HG03565 (cell line): Measurements from ENCODE around the gene SLC7A8.

Experiments used
- ATAC-seq: cut with Tn5 transposase; IDR thresholded peaks from one replicate; pipeline ENCODE4 v1.9.1; 2021; ENCODE audit warnings: mild to moderate bottlenecking, moderate library complexity; ENCODE audit not compliant: unreplicated experiment

The SLC7A8 gene

DNA sequence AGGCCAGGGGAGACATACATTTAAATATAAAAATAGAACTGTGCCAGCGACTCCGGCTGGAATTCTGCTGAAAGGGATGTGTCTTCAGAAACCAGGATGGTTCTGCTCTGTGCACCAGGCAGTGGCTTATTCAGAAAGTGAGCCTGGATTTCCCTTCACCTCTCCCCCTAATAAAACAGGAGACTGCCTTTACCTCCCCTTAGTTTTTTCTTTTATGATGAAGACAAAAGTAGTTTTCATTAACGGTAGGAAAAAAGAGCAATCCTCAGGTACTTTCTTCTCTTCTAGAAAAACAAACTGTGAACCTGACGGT, 346 bp downstream of the SLC7A8 start:
- no peak for ATAC-seq

GRCh38 chr14:23182372-23183157, 895 bp downstream of the SLC7A8 start:
- no peak for ATAC-seq

- ATAC-seq: no peak
Measured at GRCh38 chr14:23181946-23182345, 1.5 kb downstream of the SLC7A8 start.

DNA sequence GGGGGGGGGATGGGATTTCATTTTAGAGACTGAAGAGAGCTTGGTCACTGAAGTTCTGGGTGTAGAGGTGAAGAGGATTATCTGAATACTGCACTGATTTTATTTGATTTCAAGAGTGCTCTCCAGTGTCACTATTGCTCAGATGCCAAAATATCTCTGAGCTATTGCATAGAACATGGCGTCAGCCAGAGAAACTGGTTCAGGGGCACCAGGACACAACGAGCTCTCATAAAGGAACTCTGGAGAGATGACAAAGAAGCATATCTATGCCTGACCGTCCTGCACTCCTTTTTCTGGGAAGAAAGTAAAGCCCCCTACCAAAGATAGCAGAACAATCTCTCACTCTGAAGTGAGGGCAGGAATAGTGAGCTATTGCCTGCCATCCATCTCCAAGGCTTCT, 2.0 kb downstream of the SLC7A8 start:
- no peak for ATAC-seq

- ATAC-seq: no peak
Measured at GRCh38 chr14:23177181-23177580, 6.3 kb downstream of the SLC7A8 start.

DNA sequence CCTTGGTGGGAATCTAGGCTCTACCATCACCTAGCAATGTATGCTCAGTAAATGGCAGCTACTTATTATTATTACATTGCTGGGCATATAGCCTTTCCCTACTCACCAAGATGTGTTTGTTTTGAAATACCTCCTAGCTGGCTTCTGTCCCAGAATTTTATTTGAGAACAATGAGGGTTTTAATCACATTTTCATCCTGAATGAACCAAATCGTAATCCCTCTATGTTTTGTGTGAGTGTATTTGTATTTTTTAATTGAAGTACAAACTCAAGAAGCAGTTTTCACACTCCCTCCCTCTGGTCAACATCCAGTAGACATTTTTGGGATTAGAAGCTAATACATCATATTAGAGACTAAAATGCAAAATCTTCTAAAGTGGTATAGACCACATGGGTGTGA, 7.6 kb downstream of the SLC7A8 start:
- no peak for ATAC-seq

DNA sequence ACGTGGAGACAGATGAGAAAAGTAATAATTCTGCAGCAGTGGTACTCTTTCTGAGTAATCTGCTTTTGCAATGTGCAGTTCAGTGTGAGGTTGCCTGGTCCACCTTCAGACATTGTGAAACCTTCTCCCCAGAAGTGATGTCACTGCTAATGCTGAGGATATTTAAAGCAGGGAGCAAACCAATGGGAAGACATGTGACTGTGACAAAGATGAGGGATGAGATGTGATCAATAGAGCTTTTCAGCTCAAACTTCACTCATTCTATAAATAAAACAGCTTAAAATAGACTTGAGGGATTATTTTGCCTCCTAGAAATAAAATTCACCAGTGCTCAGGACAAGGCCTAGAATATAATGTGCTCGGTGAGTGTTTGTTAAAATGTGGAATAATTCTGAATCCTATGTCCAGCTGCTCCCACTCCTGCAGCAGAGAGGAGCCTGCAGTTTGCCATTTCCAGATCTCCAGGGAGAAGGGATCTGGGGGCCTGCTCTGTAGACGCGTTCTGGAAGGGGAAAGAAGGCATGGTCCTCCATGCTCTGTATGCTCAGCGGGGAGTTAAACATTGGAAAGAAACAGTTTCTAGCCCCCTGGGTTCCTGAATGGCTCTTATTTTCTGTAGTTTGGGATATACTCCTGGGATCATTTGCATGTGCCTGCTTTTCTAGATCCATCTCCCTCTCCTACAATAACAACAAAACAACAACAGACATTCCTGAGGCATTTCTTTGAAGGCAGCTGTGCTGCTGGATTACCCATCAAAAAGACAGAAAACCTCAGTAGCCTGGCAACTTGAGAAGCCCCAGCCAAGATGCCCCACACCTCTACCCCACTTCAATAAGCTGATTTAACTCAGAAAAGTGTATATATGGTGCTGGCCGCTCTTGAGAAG, 8.9 kb downstream of the SLC7A8 start:
- ATAC-seq: no peak

DNA sequence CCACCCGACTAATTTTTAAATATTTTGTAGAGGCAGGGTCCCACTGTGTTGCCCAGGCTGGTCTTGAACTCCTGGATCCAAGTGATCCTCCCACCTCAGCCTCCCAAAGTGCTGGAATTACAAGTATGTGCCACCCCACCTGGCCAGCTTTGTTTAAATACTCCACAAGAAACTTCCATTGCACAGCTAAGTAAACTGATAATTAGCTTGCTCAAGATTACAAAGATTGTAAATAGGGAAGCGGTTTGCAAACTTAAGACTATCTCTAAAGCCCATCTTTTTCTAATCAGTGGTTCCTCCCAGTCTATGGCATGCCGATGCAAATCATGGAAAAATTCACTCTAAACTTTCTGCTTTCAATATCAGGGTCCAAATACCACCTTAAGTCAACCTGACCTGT, 9.7 kb downstream of the SLC7A8 start:
- ATAC-seq: no peak

GRCh38 chr14:23173031-23173430, 10.4 kb downstream of the SLC7A8 start:
- ATAC-seq: no peak

- ATAC-seq: no peak
Measured at GRCh38 chr14:23172574-23172973, 10.9 kb downstream of the SLC7A8 start.

- no peak for ATAC-seq
Measured at GRCh38 chr14:23172096-23172495, 11.4 kb downstream of the SLC7A8 start.

GRCh38 chr14:23171222-23171975, 12.1 kb downstream of the SLC7A8 start:
- no peak for ATAC-seq

GRCh38 chr14:23169622-23170021, 13.8 kb downstream of the SLC7A8 start:
- no peak for ATAC-seq

GRCh38 chr14:23168246-23168645, 15.2 kb downstream of the SLC7A8 start:
- no peak for ATAC-seq

- ATAC-seq: no peak
Measured at GRCh38 chr14:23167116-23167847, 16.2 kb downstream of the SLC7A8 start.

- no peak for ATAC-seq
Measured at GRCh38 chr14:23164949-23165348, 18.5 kb downstream of the SLC7A8 start.

GRCh38 chr14:23164250-23164649, 19.2 kb downstream of the SLC7A8 start:
- no peak for ATAC-seq

GRCh38 chr14:23163830-23164229, 19.6 kb downstream of the SLC7A8 start:
- ATAC-seq: no peak

DNA sequence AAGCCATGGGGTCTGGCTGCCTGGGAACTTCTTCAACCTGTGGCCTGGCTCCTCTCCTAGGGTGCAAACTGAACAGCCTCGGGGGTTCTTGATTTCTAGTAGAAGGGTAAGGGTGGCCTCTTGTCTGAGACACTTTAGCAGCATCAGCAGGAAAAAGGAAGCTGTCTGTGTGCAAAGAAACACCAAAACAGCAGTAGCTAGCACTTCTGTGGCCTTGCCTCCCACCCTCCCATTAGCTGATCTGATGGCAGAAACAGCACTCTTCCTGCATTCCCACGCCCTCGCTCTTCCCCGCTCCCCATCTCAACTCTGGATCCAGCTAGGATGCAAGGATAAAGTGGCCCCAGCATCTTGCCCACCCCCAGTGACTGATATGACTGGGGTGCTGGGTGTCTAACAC, 20.7 kb downstream of the SLC7A8 start:
- no peak for ATAC-seq

- ATAC-seq: no peak
Measured at GRCh38 chr14:23162005-23162404, 21.5 kb downstream of the SLC7A8 start.
